Measurements from ENCODE around the gene ZAR1. TPM values are rescaled to one million over a fixed set of nuclear protein-coding genes. Genes with fewer than 3 reads are reported as not detected.

The ZAR1 gene
- total RNA-seq, 1 experiment from 2014 or later: not detected

DNA sequence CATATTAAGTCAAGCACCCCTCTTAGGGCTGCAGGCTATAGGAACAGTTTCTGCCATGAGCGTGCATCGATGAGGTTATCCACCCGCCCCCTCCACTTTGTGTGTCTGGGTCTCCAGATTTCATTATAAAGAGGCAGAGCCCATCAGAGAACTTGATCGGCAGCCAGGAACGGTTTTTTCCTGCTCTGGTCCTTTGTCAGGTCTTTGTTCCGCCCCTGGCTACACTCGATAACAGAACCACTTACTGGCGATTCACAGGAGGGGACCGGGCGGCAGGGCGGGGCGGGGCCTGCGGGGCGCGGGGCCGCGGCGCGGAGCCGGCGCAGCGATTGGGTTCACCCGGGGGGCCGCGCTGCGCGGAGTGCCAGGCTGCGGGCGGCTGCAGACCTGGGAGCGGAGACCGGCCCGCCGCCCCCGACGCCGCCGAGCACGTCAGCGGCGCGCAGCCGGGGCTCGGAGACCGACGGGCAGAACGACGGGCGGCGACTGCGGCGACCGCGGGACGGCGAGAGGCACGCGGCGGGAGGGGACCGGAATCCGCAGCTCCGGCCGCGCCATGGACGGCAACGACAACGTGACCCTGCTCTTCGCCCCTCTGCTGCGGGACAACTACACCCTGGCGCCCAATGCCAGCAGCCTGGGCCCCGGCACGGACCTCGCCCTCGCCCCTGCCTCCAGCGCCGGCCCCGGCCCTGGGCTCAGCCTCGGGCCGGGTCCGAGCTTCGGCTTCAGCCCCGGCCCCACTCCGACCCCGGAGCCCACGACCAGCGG is 6.9 kb upstream of the ZAR1 start, which contains the start of gene SLC10A4:
SLC10A4 (plus strand) TSS at position 338 of the 771 bp plus-strand sequence; CDS start at position 557, 219 bp downstream.
- Histone ChIP-seq H3K27me3 (no peaks in the 10 kb centered on the region), H3K4me3 (peak within 1 kb of the TSS; percentile 24), H3K36me3 (no peaks in the 10 kb centered on the region), H3K9me3 (no peaks in the 10 kb centered on the region)
- peak; percentile 9 for DNase-seq

DNA sequence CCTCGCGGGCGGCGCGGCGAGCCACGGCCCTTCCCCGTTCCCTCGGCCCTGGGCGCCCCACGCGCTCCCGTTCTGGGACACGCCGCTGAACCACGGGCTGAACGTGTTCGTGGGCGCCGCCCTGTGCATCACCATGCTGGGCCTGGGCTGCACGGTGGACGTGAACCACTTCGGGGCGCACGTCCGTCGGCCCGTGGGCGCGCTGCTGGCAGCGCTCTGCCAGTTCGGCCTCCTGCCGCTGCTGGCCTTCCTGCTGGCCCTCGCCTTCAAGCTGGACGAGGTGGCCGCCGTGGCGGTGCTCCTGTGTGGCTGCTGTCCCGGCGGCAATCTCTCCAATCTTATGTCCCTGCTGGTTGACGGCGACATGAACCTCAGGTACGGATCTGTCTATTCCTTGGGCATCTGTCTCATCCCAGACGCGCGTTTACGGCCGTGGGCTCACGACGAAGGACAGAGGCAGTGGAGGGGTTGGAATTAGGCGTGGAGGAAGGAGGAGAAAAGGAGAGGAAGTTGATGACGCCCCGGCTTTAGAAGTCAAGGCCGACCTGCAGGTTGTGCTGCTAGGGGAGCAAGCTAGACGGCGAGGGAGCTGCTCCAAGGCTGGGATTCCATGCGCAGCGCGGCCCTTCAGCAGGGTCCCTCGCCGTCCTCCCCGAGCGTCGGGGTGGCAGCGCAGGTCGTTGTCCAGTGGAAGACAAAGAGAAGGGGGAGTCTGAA is 6.1 kb upstream of the ZAR1 start:
- no peak for DNase-seq
- no peaks in the 10 kb centered on the region for H3K9me3 ChIP-seq
- no peak overlapping the region; the same call in 1 of the 2 replicates for H3K4me3 ChIP-seq
- H3K27me3 ChIP-seq: no peaks in the 10 kb centered on the region
- H3K36me3 ChIP-seq: no peaks in the 10 kb centered on the region

DNA sequence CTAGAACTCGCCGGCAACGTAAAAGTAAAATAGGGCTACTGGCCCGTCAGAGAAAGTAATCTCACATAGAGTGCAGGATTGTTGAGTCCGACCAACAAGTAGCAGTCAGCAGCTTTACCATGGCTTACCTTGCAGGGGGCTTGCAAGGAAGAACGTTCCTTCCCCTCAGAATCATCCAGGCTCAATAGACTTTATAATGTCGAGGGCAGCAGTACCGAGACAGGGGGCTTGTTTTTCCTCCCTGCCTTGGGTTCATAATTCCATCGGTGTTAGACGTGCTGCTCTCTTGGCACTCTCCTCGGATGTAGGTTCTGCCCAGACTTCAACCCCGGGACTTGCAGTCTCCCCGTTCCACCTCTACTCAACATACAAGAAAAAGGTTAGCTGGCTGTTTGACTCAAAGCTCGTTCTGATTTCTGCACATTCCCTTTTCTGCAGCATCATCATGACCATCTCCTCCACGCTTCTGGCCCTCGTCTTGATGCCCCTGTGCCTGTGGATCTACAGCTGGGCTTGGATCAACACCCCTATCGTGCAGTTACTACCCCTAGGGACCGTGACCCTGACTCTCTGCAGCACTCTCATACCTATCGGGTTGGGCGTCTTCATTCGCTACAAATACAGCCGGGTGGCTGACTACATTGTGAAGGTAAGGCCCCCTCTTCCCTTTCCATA is 5.4 kb upstream of the ZAR1 start:
- Histone ChIP-seq H3K4me3 (no peak overlapping the region), H3K36me3 (no peaks in the 10 kb centered on the region), H3K27me3 (no peaks in the 10 kb centered on the region), H3K9me3 (no peaks in the 10 kb centered on the region)
- DNase-seq: no peak

DNA sequence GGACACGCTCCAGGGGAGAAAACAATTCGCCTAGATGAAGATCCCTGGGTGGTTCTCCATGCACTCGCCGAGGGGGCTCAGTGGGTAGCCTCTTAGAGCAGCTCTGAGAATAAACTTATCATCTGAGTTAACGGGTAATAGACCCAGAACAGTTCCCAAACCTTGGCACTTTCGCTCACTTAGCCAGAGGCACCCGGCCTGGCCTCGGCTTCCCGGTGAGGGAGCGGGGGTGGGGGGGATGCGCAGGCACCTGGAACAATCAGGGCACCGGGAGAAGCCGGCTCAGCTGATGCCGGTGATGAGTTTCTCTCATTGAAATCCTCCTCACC is 405 bp upstream of the ZAR1 start:
- Histone ChIP-seq H3K36me3 (no peaks in the 10 kb centered on the region), H3K27me3 (no peaks in the 10 kb centered on the region), H3K9me3 (no peaks in the 10 kb centered on the region), H3K4me3 (peak overlapping the region; percentile 31)
- no peak for DNase-seq

DNA sequence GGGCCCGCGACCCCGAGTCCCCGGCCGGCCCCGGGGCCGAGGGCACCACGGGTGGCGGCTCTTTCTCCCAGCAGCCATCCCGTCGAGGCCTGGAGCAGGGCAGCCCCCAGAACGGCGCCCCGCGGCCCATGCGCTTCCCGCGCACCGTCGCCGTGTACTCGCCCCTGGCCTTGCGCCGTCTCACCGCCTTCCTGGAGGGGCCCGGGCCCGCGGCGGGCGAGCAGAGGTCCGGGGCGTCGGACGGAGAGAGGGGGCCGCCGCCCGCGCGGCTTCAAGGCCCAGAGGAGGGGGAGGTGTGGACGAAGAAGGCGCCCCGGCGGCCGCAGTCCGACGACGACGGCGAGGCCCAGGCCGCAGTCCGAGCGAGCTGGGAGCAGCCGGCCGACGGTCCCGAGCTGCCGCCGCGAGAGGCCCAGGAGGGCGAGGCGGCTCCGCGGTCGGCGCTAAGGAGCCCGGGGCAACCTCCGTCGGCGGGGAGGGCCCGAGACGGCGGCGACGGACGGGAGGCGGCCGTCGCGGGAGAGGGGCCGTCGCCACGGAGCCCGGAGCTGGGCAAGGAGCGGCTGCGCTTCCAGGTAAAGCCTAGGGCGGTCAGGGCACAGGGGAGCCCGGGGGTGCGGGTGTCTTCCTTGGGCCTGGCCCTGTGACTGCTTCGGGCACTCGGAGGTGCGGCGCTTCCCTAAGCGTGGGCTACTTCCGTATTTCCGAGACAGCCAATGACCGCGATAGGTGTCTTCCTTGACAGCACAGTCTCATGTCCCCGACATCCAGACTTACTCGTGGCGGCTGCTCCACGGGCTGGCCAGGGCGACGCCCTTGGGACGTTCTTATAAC is 845 bp downstream of the ZAR1 start:
- Histone ChIP-seq H3K4me3 (no peak overlapping the region), H3K36me3 (no peaks in the 10 kb centered on the region), H3K27me3 (no peaks in the 10 kb centered on the region), H3K9me3 (no peaks in the 10 kb centered on the region)
- DNase-seq: no peak

DNA sequence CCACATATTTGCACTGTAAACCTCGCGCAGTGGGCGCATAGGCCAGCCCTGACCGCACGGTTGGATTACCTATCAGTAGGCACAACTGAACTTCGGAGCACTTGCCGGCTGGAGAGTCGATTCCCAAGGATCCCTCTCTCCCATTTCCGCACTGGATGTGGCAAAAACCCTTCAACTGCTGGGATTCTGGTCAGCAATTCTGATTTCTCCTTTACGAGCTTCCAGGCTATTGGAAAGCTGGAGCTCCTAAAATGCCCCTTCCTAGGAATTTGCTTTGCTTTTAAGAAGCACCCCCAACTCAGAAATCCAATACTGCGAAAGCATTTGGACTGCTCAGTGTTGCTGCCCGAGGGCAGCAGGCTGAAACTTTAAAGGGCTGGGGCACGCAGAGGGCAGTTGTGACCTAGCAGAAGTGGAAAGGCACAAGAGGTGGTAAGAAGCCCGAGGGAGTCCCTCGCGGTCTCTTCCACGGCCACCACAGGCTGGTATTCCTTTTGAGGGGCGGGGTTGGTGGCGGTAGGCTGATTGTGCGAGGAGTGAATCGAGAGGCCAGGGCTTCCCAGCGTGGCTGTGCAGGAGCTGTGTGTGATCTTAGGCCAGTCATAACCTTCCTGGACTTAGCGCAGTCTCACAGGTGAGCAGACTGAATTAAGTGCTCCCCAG is 1.6 kb downstream of the ZAR1 start:
- no peak for DNase-seq
- Histone ChIP-seq H3K4me3 (no peak overlapping the region), H3K36me3 (no peaks in the 10 kb centered on the region), H3K9me3 (no peaks in the 10 kb centered on the region), H3K27me3 (no peaks in the 10 kb centered on the region)

DNA sequence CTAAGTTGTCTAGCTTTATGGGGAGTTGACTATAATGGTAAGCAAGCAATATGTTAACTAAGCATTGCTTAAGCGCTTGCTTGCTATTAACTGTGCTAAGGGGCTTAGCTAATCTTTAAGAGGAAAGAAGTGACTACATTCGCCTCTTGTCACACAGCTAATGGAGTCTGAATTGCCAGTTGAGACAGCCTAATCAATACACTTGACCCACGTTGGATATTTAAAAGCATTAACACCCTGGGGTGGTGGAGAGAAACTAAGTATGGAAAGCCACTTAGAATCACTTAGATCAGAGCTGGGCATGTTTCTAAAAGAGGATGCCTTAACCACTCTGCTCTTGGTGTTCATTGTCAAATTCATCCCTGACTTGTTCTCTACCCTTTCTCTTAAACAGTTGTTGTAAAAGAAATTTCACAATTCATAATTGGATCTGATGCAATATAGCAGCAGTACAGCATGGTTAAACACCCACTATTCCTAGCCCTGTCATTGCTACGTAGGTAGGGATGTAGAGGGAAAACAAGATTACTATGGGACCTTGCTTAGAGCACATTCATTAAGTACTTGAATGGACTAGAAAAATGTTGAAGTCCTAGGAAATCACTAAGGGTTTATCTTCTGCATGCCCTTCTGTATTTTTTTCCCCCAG is 3.5 kb downstream of the ZAR1 start:
- H3K4me3 ChIP-seq: no peak overlapping the region
- H3K27me3 ChIP-seq: no peaks in the 10 kb centered on the region
- no peaks in the 10 kb centered on the region for H3K36me3 ChIP-seq
- no peaks in the 10 kb centered on the region for H3K9me3 ChIP-seq
- no peak for DNase-seq

DNA sequence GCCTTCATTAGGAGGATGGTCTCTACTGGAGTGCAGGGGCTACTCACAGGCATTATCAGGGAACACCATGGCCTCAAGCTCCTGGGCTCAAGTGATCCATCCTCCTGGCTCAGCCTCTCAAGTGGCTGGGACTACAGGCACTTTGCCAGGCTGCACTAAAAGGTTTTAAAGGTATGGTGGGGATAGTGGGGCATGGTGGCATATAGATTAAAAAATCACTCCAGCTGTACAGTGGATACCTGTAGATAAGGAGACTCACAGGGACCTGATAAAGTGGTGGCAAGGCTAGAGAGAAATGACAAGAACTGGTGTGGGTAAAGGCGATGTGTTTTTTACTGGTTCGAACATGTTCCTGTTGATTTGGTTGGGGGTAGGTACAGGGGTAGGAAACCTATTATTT is 5.9 kb downstream of the ZAR1 start:
- no peaks in the 10 kb centered on the region for H3K9me3 ChIP-seq
- DNase-seq: no peak
- H3K36me3 ChIP-seq: no peaks in the 10 kb centered on the region
- no peak overlapping the region for H3K4me3 ChIP-seq
- H3K27me3 ChIP-seq: no peaks in the 10 kb centered on the region

DNA sequence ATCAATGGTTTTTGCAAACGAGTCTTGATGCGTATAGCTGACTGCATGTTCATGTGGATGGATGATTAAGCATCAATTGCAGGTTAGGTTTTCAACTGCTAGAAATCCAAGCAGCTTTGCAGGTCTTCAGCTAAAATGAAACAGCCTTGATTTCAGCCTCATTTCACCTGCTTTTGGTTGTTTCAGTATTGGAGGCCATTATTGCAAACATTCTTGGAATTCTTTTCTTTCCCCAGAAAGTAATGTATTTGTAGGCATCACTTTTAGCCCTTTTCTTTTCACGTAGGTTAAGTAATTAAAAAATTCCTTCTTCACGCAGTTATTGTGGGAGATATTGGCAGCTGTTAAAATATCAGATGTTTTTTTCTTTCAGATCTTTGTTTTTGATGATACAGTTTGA is 8.8 kb downstream of the ZAR1 start:
- Histone ChIP-seq H3K4me3 (no peak overlapping the region), H3K36me3 (no peaks in the 10 kb centered on the region), H3K27me3 (no peaks in the 10 kb centered on the region), H3K9me3 (no peaks in the 10 kb centered on the region)
- no peak for DNase-seq

DNA sequence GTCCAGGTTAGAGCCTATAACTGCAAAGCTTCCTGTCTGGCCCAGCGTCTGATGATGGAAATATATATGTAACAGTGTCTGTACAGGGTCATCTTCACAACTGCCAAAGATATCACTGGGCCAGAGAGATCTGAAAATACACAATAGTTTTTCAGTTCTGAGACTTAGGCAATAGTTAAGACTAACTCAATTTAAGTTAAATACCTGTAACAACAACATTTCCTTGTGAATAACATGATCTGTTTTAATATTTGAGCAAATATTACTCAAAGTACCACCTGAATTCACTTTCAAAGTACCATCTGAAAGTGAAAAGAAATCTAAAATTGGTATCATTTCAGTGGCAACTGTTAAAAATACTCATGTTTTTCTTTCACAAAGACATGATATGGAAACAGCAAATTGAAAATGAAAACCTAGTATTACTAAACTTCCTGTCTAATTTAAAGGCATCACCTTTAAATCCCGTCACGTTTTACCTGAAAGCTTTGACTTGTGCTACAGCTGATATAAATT is 9.6 kb downstream of the ZAR1 start:
- Histone ChIP-seq H3K36me3 (no peaks in the 10 kb centered on the region), H3K9me3 (no peaks in the 10 kb centered on the region), H3K4me3 (no peak overlapping the region), H3K27me3 (no peaks in the 10 kb centered on the region)
- DNase-seq: no peak

DNA sequence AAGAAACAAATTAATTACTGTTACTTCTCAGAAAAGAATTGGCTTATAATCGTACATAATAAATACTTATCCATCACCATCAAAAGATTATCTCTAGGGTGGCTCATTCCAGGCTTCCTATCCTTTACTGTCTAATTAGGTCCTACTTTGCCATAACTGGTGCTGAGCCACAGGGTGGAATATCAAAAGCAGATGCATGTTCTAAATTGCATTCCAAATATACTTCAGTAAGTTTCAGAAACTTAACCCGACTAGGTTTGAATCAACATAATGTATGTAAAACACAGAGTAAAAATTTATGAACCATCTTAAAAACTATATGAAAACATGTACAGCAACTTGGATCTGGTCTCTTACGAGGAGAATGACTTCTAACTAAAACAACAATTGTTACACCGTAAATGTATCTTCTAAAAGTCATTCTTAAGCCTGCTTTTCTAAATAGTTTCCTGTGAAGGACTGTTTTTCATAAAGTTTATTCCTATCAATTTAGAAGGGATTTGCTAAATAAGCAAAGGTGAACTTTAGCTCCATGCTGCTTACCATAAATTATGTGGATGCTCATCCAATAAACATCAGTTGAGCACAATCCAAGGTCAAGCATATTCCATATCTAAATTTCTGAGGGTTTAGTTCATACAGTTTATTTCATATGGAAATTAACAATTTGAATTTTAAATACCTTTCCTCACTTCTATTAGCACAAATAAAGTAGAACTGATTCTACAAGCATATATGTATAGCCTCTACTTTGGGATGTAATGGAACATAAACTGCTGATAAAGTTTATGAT is 13.4 kb downstream of the ZAR1 start:
- DNase-seq: no peak
- Histone ChIP-seq H3K27me3 (no peaks in the 10 kb centered on the region), H3K36me3 (peaks cover 3% of the 10 kb centered on the region)

DNA sequence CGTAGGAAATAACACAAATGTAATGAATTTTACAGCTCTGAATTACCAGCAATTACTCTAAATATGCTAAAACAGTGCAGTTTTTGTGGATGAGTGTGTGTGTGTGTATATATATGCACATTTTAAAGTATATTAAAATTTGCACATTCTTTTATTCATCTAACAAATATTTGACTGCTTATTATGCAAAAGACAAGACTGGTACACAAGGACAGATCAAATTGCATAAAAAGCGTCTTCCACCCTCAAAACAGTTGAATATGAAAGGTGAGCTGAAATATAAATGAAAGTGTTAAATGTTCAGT is 13.9 kb downstream of the ZAR1 start:
- no peak overlapping the region for H3K4me3 ChIP-seq
- peaks cover 3% of the 10 kb centered on the region for H3K36me3 ChIP-seq
- no peak for DNase-seq
- H3K9me3 ChIP-seq: no peaks in the 10 kb centered on the region
- H3K27me3 ChIP-seq: no peaks in the 10 kb centered on the region

More for the DNA sequence above, 13.4 kb downstream of the ZAR1 start:
- no peak overlapping the region for H3K4me3 ChIP-seq
- no peaks in the 10 kb centered on the region for H3K9me3 ChIP-seq

DNA sequence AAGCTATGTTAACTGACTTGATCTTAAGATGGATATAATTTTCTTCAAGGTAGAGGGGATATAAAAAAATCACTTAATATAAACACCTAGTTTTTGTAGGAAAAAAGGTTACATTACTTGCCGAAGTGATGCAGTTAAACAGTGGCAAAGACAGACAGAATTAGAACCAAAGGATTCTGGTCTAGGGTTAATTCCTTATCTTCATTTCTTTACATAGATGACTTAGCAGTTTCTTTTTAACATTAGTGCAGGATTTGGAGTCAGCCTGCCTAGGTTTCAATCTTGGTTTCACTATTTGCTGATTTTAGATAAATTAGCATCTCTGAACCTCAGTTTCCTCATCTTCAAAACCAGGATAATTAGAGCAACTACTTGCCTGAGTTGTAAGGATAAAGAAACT is 14.3 kb downstream of the ZAR1 start:
- H3K4me3 ChIP-seq: no peak overlapping the region
- H3K9me3 ChIP-seq: no peaks in the 10 kb centered on the region
- H3K36me3 ChIP-seq: peaks cover 3% of the 10 kb centered on the region
- DNase-seq: no peak
- H3K27me3 ChIP-seq: no peaks in the 10 kb centered on the region

DNA sequence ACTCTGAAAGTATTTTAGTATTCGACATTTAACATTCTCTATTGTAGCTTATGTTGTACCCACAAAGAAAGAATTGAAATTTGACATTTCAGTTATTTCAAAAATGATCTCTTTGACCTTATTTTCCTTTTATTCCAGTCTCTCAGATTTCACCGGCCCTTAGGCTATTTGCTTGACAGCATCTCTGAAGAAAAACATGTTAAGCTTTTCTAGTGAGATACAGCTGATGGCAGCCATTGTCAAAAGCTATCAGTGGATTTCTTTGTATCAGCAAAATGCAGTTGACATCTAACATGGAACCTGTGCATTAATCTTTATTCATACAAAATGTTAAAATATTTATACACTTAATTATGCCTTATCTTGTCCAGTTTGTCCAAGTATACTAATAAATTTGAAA is 16.7 kb downstream of the ZAR1 start:
- DNase-seq: no peak
- Histone ChIP-seq H3K9me3 (no peaks in the 10 kb centered on the region), H3K4me3 (no peak overlapping the region), H3K36me3 (peaks cover 9% of the 10 kb centered on the region), H3K27me3 (no peaks in the 10 kb centered on the region)

DNA sequence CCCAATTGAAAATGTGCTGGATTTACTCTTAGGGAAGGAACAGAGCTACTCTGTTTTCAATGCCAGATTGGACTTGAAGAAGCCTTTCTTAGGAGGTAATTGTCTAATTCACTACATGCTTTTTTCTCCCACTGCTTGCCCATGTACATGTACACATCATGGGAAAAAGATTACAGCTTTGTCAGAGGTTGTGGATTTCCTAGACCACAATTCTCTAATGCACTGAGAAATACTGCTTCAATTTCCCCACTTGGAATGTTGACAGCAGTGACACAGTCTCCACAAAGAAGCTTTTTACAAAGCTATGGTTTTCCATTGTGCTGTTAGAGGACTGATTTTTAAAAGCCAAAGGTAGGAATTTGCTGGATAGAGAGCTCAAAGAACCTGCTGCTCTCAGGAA is 19.5 kb downstream of the ZAR1 start:
- DNase-seq: no peak

More for the DNA sequence above, 19.5 kb downstream of the ZAR1 start:
- H3K27me3 ChIP-seq: no peaks in the 10 kb centered on the region
- no peak overlapping the region for H3K4me3 ChIP-seq
- H3K36me3 ChIP-seq: peaks cover 9% of the 10 kb centered on the region
- H3K9me3 ChIP-seq: no peaks in the 10 kb centered on the region
